IPS DF 4.7 (cell line): ENCODE measurements around the gene PIK3CA.

ENCODE experiments used
- DNase-seq: peaks from one replicate; pipeline ENCODE4 v3.0.0-alpha.2; 2013; ENCODE audit warnings: low spot score; ENCODE audit errors: extremely low read depth

The PIK3CA gene

DNA sequence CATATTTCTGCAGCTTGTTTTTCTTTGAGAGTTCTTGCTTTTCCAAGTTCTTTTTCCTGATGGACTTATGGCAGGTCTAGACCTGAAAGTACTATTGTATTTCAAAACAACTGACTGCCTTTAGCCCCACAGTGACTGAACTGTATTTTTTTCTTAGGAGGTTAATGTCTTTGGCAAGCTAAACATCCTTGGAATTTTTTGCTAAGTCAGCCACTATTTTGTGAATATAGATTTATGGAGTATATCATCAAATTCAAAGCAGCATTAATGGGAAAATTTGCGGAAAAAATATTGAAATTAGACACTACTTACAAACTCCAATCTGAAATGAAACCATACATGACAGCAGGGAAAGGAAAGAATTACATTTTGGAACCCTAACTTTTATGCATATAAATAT lies 8.6 kb downstream of the PIK3CA start:
- no peak for DNase-seq

DNA sequence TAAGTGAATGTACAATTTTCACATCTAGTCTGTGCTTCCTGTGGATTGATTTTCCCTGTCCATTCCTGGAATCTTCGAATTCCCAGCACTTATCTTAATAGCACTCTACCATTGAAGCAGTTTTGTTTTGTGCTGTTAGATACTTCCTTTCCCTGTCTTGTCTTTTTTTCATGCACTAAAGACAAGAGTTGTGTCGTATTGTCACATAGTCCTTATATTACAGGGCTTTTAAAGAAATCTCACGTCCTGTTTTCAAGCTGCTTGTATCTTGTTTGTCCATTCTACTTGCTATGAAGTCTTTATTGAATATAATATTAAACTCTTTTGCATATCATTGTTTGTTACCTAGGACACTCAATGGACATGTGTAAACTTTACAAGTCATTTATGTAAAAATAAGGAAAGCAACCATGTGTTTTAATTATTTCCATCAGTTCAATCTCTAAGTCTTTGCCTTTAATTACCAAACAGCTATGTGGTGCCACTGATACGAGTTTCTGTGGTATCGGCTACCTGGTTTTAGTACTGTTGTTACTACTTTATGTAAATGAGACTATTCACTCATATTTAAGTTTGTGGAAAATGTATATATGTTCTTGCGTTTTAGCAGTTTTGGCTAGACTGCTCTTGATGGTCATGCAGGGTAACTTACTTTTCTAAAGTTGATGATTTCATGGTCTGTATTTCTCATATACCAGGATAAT lies 10.3 kb downstream of the PIK3CA start:
- DNase-seq: no peak

DNA sequence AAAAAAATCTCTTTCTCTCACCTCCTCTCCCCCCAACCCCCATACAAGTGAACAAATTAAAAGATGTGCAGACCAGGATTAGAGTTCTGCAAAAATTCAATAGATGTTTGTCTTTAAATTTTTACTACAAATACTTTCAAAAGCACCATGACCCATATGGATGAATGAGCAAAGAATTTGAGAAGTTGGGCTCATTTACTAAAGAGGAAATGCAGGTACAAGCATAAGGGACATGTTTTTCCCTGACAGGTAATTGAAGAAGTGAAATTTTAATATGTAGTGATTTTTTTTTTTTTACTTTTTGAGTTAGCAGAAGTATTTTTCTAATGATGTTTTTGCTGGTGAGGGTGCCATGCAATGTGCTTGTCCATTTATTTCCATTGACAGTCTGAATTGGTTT lies 15.3 kb downstream of the PIK3CA start:
- no peak for DNase-seq

DNA sequence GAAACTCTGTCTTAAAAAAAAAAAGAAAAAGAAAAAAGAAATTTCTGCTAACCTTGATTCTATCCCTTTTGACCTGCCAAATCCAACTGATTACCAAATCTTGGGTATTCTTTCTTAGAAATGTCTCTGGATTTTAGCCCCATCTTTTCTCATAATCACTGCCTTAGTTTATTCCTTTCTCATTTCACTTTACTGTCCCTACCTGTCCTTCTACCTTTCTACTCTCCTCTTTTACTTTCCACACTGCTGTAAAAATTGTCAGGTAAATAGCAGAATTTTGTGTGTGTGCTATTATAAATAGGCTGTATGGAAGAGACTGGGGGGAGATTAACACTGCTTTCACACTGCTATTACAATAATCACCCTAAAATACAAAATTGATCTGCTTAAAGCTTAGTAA lies 16.7 kb downstream of the PIK3CA start:
- no peak for DNase-seq

DNA sequence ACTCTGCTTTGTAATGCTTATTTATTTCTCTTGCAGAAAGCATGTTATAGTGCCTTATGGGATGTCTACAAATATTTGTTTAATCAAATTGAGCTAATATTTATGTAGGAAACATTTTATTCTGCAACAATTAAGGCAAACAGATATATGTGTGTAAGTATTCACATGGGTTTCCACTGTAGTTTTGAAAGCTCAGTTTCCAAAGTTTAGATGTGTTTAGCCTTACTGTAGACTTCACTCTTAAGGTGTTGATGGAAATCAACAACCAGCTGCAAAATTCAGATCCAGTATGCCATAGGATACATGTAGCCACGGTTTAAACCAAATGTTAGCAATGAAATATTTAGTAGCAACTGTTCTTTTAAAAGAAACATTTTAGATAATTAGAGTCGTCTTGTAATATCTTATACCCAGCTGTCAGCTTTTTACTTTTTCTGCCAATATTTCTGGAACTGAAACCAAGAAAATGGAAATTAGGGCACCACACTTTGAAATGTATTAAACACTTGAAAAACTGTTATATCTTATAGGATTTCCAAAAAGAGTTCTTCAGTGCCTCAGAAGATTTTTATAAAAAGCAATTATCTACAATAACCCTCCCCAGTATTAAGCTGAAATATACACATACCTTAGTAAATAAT lies 18.5 kb downstream of the PIK3CA start:
- DNase-seq: no peak

DNA sequence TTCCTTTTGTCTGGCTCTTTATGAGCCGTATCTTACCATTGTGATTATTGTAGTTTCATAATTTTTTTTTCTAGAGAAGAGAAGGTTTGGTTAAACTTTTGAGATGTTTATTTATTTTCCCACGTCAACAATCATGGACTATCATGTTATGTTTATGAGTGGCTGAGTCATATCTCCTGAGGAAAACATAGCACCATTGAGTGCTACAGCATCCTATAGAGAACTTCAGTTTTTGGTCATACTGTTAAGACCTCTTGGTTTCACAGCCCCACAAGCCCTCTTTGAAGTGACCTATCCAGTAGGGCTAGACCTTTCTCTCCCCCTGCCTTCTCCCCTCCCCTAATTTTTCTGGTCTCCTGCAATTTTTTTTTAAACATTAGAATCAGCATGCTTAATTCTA lies 20.8 kb downstream of the PIK3CA start:
- no peak for DNase-seq

DNA sequence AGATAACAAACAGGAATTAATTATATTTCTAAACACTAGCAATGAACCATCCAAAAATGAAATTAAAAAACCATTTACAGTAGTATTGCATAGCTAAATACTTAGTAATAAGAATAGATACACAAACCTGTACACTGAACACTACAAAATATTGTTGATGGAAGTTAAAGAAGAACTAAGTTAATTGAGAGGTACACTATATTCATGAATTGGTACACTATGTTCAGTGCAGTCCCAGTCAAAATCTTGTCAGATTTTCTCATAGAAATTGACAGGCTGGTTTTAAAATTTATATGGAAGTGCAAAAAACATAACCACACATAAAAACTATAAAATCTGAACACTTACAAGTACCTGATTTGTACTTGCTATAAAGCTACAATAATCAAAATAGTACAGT lies 24.4 kb downstream of the PIK3CA start:
- DNase-seq: no peak

DNA sequence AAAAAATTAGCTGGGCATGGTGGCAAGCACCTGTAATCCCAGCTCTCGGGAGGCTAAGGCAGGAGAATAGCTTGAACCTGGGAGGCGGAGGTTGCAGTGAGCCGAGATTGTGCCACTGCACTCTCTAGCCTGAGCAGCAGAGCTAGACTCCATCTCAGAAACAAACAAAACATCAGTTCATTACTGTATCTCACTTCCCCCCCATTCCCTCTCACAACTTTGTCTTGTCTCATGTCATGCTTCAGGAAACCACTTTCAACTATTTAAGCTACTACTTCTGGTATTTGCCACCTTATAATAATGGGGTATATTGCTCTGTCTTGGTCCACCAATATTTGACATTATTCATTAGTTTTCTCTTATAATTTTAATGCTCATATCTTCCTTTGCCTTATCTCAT lies 26.2 kb downstream of the PIK3CA start:
- no peak for DNase-seq

DNA sequence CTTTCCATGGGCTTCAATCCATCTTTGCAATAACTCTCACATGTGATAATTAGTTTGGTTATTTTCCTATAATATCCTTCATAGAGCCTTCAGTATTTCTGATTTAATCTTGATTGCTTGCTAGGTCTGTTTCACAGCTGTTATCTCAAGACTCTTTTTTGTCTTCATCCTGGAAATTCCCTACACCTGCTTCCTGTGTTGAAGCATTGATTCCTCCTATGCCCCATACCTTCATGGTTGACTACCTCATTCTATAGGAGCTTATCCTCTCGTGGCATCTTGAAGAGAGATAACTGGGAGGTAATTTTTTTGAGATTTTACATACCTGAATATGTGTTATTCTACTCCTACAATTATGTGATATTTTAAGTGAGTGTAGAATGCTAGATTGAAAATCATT lies 26.7 kb downstream of the PIK3CA start:
- DNase-seq: no peak

DNA sequence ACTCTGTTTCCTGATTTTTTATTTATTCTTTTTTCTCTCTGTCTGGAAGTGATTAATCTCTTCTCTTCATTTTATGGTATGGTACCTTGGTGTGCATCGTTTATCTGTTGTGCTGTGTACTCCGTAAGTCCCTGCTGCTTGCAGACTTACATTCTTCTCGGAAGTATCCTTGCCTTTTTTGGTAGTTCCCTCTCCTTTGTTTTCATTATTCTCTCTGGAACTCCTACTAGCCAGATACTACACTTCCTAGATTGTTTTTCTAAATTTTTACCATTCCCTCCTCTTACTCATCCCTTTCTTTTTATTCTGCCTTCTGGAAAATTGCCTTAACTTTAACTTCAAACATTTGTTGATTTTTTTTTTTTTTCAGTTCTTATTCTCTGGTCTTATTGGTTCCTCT lies 27.2 kb downstream of the PIK3CA start:
- no peak for DNase-seq

DNA sequence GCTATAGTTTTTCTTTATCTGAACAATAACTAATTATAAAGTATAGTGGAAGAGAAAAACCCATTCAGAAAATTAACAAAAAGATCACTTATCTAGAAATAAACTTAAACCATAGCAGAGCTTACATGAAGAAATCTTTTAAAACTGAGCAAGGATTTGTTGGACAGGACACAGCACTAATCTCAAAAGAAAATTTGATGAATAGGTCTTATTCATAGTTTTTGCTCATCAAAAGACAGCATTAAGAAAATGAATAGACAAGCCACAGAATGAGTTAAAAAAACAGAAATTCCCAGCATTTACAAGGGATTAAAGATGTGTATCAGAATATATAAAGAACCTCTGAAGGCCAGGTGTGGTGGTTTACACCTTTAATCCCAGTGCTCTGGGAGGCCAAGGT lies 29.5 kb downstream of the PIK3CA start:
- DNase-seq: no peak

DNA sequence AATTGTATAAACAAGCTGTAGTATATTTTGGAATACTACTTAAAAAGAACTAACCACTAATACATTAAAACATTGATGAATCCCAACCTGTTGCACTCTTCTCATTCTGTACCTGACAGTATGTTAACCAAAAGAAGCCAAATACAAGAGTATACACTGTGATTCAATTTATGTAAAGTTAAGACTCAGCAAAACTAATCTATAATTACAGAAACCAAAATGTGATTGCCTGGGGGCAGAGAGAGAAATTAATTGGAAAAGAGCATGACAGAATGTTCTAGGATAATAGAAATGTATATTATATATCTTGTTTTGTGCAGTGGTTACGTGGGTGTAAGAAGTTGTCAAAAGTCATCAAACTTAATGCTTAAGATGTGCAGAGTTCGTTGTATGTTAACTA lies 31.1 kb downstream of the PIK3CA start:
- no peak for DNase-seq

DNA sequence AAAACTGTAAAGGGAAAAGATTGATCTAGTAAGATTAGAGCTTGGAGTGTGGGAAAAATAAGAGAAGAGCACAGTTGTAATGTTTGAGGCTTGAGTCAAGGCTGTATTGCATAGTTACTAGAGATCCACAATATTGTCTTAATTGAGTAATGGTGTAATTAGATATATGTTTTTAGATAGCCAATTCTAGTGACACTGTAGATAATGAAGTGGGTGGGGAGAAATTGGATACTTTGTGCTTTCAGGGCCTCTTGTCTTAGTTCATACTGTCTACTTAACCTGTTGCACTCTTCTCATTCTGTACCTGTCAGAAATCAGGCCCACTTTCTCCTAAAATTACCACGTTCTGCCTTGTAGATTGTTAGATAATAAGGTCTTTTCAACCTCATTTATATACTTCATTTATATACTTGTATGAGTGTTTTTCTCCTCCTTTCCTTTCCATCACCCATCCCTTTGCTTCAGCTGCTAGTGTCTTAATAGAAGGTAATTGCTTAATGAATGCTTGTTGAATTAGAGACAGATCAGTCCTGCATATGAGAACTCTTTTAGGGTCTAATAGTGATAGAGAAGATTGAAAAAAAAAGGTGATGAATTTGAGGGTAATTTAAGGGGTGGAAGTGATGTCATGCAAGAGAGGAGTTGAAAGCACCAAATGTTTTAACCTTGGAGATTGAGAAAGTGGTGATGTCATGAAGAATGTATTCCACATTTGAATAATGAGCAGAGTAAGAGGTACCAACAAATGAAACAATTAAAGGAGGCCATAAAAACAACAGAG lies 32.0 kb downstream of the PIK3CA start:
- no peak for DNase-seq

DNA sequence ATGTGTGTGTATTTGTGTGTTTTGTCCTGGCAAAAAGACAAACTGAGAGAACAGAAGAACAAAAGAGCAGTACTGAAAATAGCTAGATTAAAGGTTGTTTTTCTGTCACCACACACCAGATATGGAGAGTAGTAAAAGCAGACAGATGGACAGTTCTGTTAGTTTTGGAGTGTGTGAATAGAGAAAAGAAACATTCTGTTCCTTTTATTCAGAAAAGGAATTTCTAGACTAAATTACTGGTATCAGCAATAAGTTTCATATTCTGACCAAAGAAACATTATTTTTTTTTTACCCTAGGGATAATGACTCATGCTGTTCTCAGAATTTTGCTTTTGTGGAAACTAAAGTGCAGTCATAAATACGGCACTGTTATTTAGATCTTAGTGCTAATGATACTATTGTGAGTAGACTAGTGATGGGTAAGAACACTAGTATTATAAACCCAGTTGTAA lies 32.9 kb downstream of the PIK3CA start:
- DNase-seq: no peak

DNA sequence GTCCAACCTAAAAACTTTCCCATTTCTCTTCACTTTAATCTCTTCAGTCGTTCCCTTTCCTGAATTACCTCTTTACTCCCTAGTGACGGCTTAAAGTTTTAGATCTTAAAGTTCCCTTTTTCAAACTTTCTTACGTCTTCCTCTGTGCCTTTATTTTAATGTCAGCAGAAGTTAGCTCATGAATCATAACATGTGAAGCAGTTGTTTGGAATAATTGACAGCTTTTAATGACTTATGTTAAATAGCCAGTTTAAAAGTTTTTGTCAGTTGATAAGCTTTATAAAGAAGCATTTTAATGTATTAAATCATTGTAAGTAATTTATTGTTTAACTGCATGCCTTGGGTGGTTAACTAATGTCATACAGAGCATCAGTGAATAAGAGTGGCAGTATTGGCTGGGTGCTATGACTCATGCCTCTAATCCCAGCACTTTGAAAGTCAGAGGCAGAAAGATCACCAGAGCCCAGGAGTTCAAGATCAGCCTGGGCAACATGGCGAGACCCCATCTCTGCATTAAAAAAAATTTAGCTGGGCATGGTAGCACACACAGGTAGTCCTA lies 33.9 kb downstream of the PIK3CA start:
- no peak for DNase-seq

DNA sequence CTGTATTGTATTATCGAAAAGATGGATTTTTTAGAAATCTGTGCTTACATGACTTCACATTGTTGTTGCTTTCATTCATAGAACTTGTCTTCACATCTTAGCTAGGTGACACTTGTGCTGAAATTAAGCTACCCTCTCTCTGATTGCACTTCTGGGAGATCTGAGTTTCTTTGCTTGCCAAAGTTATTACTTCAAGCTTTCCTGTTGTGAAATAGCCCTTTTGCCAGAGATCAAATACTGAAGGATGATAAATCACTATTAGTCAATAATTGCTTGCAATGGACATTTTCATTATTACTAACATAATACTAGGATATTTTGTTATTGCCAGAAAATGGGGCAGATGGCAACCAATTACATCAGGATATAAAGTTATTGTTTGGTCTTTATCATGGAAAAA lies 34.7 kb downstream of the PIK3CA start:
- no peak for DNase-seq

DNA sequence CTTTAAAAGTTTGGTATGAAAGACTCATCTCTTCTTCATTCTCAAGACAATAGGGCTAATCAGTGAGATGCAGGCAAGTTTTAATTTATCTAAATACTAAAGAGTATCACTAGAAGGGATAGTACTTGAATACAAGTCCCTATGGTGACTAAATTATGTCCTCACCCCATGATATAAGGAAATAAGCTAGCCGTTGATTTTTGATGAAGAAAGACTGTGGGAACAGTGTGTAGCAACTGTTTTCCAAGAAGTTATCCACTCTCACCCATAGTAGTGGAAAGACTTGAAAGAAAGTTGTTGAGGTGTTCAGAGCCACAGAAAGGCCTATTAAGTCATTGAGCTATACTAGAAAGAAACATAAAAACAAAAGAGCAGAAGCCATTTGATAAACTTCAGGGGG lies 36.7 kb downstream of the PIK3CA start:
- no peak for DNase-seq

DNA sequence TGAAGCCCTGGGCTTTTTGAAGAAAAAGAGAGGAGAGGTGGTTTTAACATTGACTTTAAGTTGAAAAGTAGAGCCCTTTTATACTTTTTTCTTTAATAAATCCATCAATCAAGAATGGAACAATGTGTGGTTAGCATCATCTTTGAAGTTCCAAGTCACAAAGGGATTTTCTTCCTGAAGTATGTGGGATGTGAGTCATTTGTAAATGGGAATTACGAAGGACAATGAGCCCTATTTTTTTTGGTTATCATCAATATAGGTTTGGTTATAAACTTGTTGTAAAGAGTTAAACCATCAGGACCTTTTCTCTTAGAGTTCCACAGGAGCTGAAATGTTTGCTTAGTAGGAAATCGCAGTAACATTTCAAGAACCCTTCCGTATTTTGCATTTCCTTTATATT lies 38.3 kb downstream of the PIK3CA start:
- DNase-seq: no peak

DNA sequence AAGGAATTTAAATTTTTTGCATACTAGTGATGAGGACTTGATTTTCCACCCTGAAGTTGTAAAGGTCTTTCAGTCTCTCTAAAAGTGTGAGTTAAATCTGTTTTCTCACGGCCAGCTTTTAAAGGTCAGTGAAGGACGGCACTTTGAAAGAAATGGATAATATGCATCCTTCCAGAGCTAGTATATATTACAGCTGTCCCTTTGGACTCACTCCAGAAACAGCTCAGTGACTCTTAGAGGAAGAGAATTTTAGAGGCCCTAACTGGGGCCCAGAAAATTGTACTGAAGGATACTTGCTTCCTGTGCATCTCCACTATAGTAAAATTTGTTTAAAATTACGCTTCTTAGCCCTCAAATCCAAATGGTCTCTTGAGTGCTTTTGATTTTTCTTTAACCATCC lies 41.6 kb downstream of the PIK3CA start:
- DNase-seq: no peak

DNA sequence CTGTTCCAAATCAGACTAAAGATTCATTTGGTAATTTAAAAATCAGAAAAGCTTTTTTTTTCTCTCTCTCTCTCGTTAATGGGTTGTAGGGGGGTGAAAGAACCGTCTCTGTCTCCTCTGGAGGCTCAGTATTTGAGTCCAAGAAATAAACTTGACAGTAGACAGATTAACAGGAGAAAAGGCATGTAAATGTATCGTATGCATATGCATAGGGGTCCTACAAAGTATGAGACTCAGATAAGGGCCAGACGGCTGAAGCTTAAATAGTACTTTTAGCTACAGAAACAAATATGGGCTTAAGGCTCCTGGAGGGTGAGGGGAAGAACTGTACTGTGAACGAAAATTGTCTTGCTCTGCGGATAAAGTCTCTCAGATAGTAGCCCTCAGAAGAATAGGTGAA lies 42.4 kb downstream of the PIK3CA start:
- no peak for DNase-seq

DNA sequence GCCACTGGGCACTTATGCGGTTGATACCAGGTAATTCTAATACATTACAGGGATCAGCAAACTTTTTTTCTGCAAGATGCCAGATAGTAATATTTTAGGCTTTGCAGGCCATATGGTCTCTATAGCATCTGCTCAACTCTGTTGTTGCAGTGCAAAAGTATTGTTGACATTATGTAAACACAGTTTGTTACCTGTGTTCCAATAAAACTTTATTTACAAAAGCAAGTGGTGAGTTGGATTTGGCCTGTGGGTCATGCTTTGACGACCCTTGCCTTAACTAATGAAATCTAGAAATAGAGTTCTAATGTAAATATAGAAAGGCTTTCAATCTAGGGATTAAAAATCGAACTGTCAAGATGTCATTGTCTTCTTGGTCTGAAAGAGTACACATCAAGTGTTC lies 44.4 kb downstream of the PIK3CA start:
- no peak for DNase-seq

DNA sequence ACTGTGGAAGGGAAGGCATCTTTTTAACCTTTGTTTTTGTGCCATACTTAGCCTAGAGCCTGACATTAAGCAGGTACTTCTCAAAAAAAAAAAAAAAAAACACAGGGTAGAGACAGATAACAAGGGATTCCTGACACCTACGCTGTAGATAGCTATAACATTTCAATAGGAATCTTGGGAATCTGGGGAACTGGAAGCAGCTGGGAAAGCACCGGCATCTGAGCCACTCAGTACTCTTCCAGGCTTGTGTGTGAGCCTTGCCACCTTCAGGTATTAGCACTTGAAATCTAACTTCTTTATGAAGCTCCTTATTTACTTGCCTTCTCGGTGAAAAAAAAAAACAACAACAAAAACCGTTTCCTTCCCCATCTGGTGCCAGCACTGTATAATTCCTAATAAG lies 46.8 kb downstream of the PIK3CA start:
- no peak for DNase-seq
